Neural cell (in vitro differentiated cells): Measurements from ENCODE around the gene CGRRF1. TPM values are rescaled to one million over a fixed set of nuclear protein-coding genes. Genes with fewer than 3 reads are reported as not detected.

Experiments
- H2AFZ ChIP-seq: fragments of 200-600, 300-800 bp; sonication (generic), shearing (Covaris generic); 2 replicates; pipeline ENCODE4 v1.6.0; 2014; ENCODE audit warnings: low read depth, mild to moderate bottlenecking, antibody characterized with exemption, low read length, moderate library complexity
- H3F3A ChIP-seq: fragments of 200-600 bp; shearing (Covaris generic); 2 replicates; pipeline ENCODE4 v1.6.1; 2016; ENCODE audit warnings: mild to moderate bottlenecking, moderate library complexity, mixed read lengths, antibody characterized with exemption, low read length; ENCODE audit not compliant: insufficient read depth, poor library complexity, severe bottlenecking
- H3K27ac ChIP-seq: fragments of 200-600, 300-800 bp; sonication (generic), shearing (Covaris generic); 2 replicates; pipeline ENCODE4 v1.5.1; 2014; ENCODE audit warnings: mild to moderate bottlenecking, low read length, moderate library complexity
- H3K27me3 ChIP-seq: fragments of 300-800, 200-600 bp; sonication (generic), shearing (Covaris generic); 2 replicates; pipeline ENCODE4 v1.6.0; 2014; ENCODE audit warnings: mild to moderate bottlenecking, low read depth, low read length, moderate library complexity; ENCODE audit not compliant: insufficient read depth
- H3K36me3 ChIP-seq: fragments of 300-800, 200-600 bp; sonication (generic), shearing (Covaris generic); 2 replicates; pipeline ENCODE4 v1.5.1; 2014; ENCODE audit warnings: mild to moderate bottlenecking, antibody characterized with exemption, low read length, moderate library complexity; ENCODE audit not compliant: insufficient read depth
- H3K4me2 ChIP-seq: fragments of 300-800, 200-600 bp; sonication (generic), shearing (Covaris generic); 2 replicates; pipeline ENCODE4 v1.6.0; 2014; ENCODE audit warnings: mild to moderate bottlenecking, low read length
- H3K4me3 ChIP-seq: fragments of 300-800, 200-600 bp; sonication (generic), shearing (Covaris generic); 2 replicates; pipeline ENCODE4 v1.5.1; 2014; ENCODE audit warnings: mild to moderate bottlenecking, low read length, moderate library complexity
- H3K79me2 ChIP-seq: fragments of 200-600 bp; shearing (Covaris generic); replicated peaks from 2 replicates; pipeline ENCODE4 v1.6.0; 2014; ENCODE audit warnings: mild to moderate bottlenecking, low read length, moderate library complexity; ENCODE audit not compliant: insufficient read depth
- H3K9ac ChIP-seq: fragments of 300-800, 200-600 bp; sonication (generic), shearing (Covaris generic); 2 replicates; pipeline ENCODE4 v1.6.1; 2016; ENCODE audit warnings: mild to moderate bottlenecking, low read length, mixed read lengths
- H3K9me2 ChIP-seq: fragments of 200-600 bp; shearing (Covaris generic); 2 replicates; pipeline ENCODE4 v1.6.1; 2016; ENCODE audit warnings: mild to moderate bottlenecking, low read length, mixed read lengths; ENCODE audit not compliant: insufficient read depth
- H3K9me3 ChIP-seq: fragments of 200-600, 300-800 bp; sonication (generic), shearing (Covaris generic); 2 replicates; pipeline ENCODE4 v1.6.1; 2016; ENCODE audit warnings: mild to moderate bottlenecking, mixed run types, low read length, moderate library complexity, mixed read lengths
- H4K20me1 ChIP-seq: fragments of 200-600 bp; shearing (Covaris generic); 2 replicates; pipeline ENCODE4 v1.6.1; 2016; ENCODE audit warnings: mild to moderate bottlenecking, mixed run types; ENCODE audit not compliant: insufficient read depth
- EP300 ChIP-seq: fragments of 450-650 bp; conservative IDR thresholded peaks from 2 replicates; pipeline ENCODE4 v1.6.1; 2014; ENCODE audit warnings: antibody characterized with exemption, mild to moderate bottlenecking, moderate library complexity; ENCODE audit not compliant: poor library complexity, severe bottlenecking
- EZH2 ChIP-seq: fragments of 200-600, 300-800 bp; shearing (Covaris generic), sonication (generic); IDR thresholded peaks from 2 replicates; pipeline ENCODE4 v1.6.1; 2014; ENCODE audit warnings: antibody characterized with exemption, low read length, borderline replicate concordance, mild to moderate bottlenecking; ENCODE audit not compliant: insufficient read depth, poor library complexity, severe bottlenecking
- MXI1 ChIP-seq: fragments of 450-650 bp; conservative IDR thresholded peaks from 2 replicates; pipeline ENCODE4 v1.6.1; 2014; ENCODE audit warnings: antibody characterized with exemption, mild to moderate bottlenecking; ENCODE audit not compliant: poor library complexity, severe bottlenecking
- POLR2AphosphoS5 ChIP-seq: IDR thresholded peaks from 2 replicates; pipeline ENCODE4 v1.6.1; 2012
- RAD21 ChIP-seq: fragments of 450-650 bp; conservative IDR thresholded peaks from 2 replicates; pipeline ENCODE4 v1.6.1; 2014; ENCODE audit warnings: antibody characterized with exemption, mild to moderate bottlenecking, moderate library complexity
- SMC3 ChIP-seq: fragments of 450-650 bp; conservative IDR thresholded peaks from 2 replicates; pipeline ENCODE4 v1.6.1; 2014; ENCODE audit warnings: antibody characterized with exemption, mild to moderate bottlenecking, moderate library complexity; ENCODE audit not compliant: poor library complexity
- TAF1 ChIP-seq: IDR thresholded peaks from 2 replicates; pipeline ENCODE4 v1.6.1; 2012; ENCODE audit warnings: low read depth
- polyA plus RNA-seq: library from polyadenylated mRNA; depleted of rRNA; stranded (reverse); fragments of >200 nt; gene quantifications from 2 replicates; pipeline ENCODE4 v1.2.3, GENCODE V29; 2014
- TF ChIP-seq, protein P1 (sequence below): IDR thresholded peaks from 2 replicates; pipeline ENCODE4 v1.6.1; 2012; ENCODE audit warnings: borderline replicate concordance
- TF ChIP-seq, protein P2 (sequence below): fragments of 450-650 bp; IDR thresholded peaks from 2 replicates; pipeline ENCODE4 v1.5.1; 2014; ENCODE audit warnings: antibody characterized with exemption, mild to moderate bottlenecking, moderate library complexity; ENCODE audit not compliant: poor library complexity, severe bottlenecking

The CGRRF1 gene
- polyA plus RNA-seq, 1 donor from 2014 or later = 31.0 TPM

DNA sequence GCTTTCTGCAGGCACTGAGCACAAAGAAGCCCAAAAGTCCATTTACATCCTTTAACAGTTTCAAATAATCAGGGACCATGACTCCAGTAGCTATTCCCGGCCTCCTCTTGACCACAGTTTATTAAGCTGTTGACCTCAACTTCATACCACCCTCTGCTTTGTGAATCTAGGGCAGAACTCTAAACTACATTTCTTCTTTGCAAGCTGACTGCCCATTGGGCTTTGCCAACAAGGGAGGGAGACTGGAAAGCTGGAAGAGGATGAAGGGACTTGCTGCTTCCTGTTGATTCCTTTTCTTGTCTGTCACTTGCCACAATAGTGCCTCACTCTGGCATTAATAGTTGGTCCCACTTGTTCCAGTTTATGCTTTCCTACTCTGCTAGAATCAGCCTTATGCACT, 2.7 kb downstream of the CGRRF1 start:
- H3K36me3 ChIP-seq = peaks cover 10% of the 10 kb centered on the region
- TF ChIP-seq SMC3 (no peak), EZH2 (no peak), RAD21 (no peak), MXI1 (no peak), EP300 (no peak), POLR2AphosphoS5 (no peak), TAF1 (no peak)
- TF ChIP-seq, protein P1, sequence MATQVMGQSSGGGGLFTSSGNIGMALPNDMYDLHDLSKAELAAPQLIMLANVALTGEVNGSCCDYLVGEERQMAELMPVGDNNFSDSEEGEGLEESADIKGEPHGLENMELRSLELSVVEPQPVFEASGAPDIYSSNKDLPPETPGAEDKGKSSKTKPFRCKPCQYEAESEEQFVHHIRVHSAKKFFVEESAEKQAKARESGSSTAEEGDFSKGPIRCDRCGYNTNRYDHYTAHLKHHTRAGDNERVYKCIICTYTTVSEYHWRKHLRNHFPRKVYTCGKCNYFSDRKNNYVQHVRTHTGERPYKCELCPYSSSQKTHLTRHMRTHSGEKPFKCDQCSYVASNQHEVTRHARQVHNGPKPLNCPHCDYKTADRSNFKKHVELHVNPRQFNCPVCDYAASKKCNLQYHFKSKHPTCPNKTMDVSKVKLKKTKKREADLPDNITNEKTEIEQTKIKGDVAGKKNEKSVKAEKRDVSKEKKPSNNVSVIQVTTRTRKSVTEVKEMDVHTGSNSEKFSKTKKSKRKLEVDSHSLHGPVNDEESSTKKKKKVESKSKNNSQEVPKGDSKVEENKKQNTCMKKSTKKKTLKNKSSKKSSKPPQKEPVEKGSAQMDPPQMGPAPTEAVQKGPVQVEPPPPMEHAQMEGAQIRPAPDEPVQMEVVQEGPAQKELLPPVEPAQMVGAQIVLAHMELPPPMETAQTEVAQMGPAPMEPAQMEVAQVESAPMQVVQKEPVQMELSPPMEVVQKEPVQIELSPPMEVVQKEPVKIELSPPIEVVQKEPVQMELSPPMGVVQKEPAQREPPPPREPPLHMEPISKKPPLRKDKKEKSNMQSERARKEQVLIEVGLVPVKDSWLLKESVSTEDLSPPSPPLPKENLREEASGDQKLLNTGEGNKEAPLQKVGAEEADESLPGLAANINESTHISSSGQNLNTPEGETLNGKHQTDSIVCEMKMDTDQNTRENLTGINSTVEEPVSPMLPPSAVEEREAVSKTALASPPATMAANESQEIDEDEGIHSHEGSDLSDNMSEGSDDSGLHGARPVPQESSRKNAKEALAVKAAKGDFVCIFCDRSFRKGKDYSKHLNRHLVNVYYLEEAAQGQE = no peak
- TF ChIP-seq, protein P2, sequence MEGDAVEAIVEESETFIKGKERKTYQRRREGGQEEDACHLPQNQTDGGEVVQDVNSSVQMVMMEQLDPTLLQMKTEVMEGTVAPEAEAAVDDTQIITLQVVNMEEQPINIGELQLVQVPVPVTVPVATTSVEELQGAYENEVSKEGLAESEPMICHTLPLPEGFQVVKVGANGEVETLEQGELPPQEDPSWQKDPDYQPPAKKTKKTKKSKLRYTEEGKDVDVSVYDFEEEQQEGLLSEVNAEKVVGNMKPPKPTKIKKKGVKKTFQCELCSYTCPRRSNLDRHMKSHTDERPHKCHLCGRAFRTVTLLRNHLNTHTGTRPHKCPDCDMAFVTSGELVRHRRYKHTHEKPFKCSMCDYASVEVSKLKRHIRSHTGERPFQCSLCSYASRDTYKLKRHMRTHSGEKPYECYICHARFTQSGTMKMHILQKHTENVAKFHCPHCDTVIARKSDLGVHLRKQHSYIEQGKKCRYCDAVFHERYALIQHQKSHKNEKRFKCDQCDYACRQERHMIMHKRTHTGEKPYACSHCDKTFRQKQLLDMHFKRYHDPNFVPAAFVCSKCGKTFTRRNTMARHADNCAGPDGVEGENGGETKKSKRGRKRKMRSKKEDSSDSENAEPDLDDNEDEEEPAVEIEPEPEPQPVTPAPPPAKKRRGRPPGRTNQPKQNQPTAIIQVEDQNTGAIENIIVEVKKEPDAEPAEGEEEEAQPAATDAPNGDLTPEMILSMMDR = no peak
- H2AFZ ChIP-seq = no peak overlapping the region
- H3K79me2 ChIP-seq = peaks cover 42% of the 10 kb centered on the region
- no peaks in the 10 kb centered on the region for H3K9me3 ChIP-seq
- no peak overlapping the region for H3K27ac ChIP-seq
- H3F3A ChIP-seq = no peaks in the 10 kb centered on the region
- no peaks in the 10 kb centered on the region for H4K20me1 ChIP-seq
- no peak overlapping the region for H3K4me3 ChIP-seq
- no peaks in the 10 kb centered on the region for H3K9me2 ChIP-seq
- H3K4me2 ChIP-seq = no peak overlapping the region
- H3K9ac ChIP-seq = no peak overlapping the region
- H3K27me3 ChIP-seq = no peaks in the 10 kb centered on the region

DNA sequence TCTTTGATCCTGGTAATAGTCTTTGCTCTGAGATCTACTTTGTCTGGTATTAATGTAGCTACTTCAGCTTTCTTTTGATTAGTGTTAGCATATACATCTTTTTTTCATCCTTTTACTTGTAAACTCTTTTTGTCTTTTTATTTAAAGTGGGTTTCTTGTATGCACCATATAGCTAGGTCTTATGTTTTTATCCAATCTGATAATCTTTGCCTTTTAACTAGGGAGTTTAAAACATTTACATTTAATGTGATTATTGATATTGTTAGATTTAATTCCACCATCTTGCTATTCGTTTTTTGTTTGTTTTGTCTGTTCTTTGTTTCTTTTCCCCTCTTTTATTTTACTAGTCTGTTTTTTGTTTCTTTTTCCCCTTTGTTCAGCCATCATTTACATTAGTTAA, 6.0 kb downstream of the CGRRF1 start:
- Histone ChIP-seq H3K4me3 (no peak overlapping the region), H3K4me2 (no peak overlapping the region), H3K9ac (no peak overlapping the region), H3F3A (no peaks in the 10 kb centered on the region), H3K27me3 (no peaks in the 10 kb centered on the region), H3K9me2 (no peaks in the 10 kb centered on the region), H3K9me3 (no peaks in the 10 kb centered on the region), H3K27ac (no peak overlapping the region), H3K79me2 (peaks cover 42% of the 10 kb centered on the region), H4K20me1 (no peaks in the 10 kb centered on the region), H2AFZ (no peak overlapping the region), H3K36me3 (peaks cover 10% of the 10 kb centered on the region)
- no peak for TF ChIP-seq EP300
- TF ChIP-seq RAD21 = no peak
- no peak for TF ChIP-seq TAF1
- no peak for TF ChIP-seq EZH2
- TF ChIP-seq, protein P1 = no peak
- no peak for TF ChIP-seq POLR2AphosphoS5
- no peak for TF ChIP-seq SMC3
- no peak for TF ChIP-seq MXI1
- TF ChIP-seq, protein P2 = no peak
